Hindlimb muscle (tissue), 1 donor: ENCODE measurements around the gene GRB7. TPM values are rescaled to one million over a fixed set of nuclear protein-coding genes. Genes with fewer than 3 reads are reported as not detected.
"Not testable (repeated sequence)": the region's sequence is repeated elsewhere in the genome, so short reads cannot be mapped to it uniquely, and the experiment has no call there.

Experiments
- DNase-seq: peaks from one replicate; pipeline ENCODE4 v3.0.0-alpha.2; 2013
- polyA plus RNA-seq: library from polyadenylated mRNA; unstranded; fragments of 120-200 nt; gene quantifications from one replicate; pipeline ENCODE4 v1.2.1, GENCODE V29; 2013; ENCODE audit not compliant: insufficient read length

Gene GRB7
- polyA plus RNA-seq, 1 donor, result 0.72 TPM

- no peak for DNase-seq
Measured at GRCh38 chr17:39736319-39737165, 1.2 kb upstream of the GRB7 start.

GRCh38 chr17:39737206-39737759 lies 455 bp upstream of the GRB7 start:
- no peak for DNase-seq

GRCh38 chr17:39738568-39738901 lies 797 bp downstream of the GRB7 start:
- DNase-seq, result no peak

- no peak for DNase-seq
Measured at GRCh38 chr17:39738983-39739884, 1.5 kb downstream of the GRB7 start.

- no peak for DNase-seq
Measured at GRCh38 chr17:39739885-39740356, 2.2 kb downstream of the GRB7 start.

- DNase-seq, result no peak
Measured at GRCh38 chr17:39740357-39741111, 2.8 kb downstream of the GRB7 start.

GRCh38 chr17:39742126-39742855 lies 4.6 kb downstream of the GRB7 start:
- DNase-seq, result no peak

- no peak for DNase-seq
Measured at GRCh38 chr17:39742856-39743436, 5.2 kb downstream of the GRB7 start.

GRCh38 chr17:39744075-39744835 lies 6.5 kb downstream of the GRB7 start:
- no peak for DNase-seq

- no peak for DNase-seq
Measured at GRCh38 chr17:39744836-39745215, 7.1 kb downstream of the GRB7 start.

GRCh38 chr17:39745335-39746144 lies 7.8 kb downstream of the GRB7 start:
- no peak for DNase-seq

GRCh38 chr17:39746145-39746461 lies 8.4 kb downstream of the GRB7 start:
- DNase-seq, result no peak

- DNase-seq, result no peak
Measured at GRCh38 chr17:39747745-39748144, 10.0 kb downstream of the GRB7 start.

GRCh38 chr17:39748444-39749034 lies 10.8 kb downstream of the GRB7 start:
- not testable (repeated sequence) for DNase-seq

GRCh38 chr17:39750131-39751015 lies 12.6 kb downstream of the GRB7 start:
- DNase-seq, result no peak

- no peak for DNase-seq
Measured at GRCh38 chr17:39751016-39751543, 13.3 kb downstream of the GRB7 start.

GRCh38 chr17:39751637-39752036 lies 13.9 kb downstream of the GRB7 start:
- DNase-seq, result no peak

- no peak for DNase-seq
Measured at GRCh38 chr17:39752241-39752881, 14.6 kb downstream of the GRB7 start.
